Body of pancreas (tissue), 4 donors: Measurements from ENCODE around the gene CTIF.

ENCODE experiments used
- POLR2A ChIP-seq, 3 donors: fragments of 450-650 bp; IDR thresholded peaks; one replicate each; pipeline ENCODE4 v1.6.1; 2016; ENCODE audit warnings: antibody characterized with exemption in 3 of 3, mild to moderate bottlenecking in 2 of 3
- TF ChIP-seq, protein P1 (sequence below), 7 experiments: fragments of 450-650 bp in 4 of 7; fragments of 200-600 bp in 3 of 7; sonication (generic) in 3 of 7; IDR thresholded peaks; one replicate each; pipeline ENCODE4 v1.5.1; 2016 to 2019; ENCODE audit warnings: antibody characterized with exemption in 7 of 7

DNA sequence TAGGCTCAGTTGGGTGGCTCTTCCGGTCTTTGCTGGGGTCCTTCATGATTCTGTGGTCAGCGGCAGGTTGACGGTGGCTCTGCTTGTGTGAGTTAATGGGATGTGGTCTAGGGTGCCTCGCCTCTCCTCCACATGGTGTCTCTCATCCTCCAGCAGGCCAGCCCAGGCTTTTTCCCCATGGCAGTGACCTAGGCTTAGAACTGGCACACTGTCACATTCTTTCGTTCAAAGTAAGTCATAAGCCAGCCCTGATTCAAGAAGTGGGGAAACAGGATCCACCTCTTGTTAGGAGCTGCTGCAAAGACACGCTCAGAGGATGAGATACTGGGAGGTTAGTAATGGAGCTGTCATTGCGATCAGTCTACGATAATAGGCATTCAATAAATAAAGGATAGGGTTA lies 46.0 kb upstream of the CTIF start:
- TF ChIP-seq, protein P1, sequence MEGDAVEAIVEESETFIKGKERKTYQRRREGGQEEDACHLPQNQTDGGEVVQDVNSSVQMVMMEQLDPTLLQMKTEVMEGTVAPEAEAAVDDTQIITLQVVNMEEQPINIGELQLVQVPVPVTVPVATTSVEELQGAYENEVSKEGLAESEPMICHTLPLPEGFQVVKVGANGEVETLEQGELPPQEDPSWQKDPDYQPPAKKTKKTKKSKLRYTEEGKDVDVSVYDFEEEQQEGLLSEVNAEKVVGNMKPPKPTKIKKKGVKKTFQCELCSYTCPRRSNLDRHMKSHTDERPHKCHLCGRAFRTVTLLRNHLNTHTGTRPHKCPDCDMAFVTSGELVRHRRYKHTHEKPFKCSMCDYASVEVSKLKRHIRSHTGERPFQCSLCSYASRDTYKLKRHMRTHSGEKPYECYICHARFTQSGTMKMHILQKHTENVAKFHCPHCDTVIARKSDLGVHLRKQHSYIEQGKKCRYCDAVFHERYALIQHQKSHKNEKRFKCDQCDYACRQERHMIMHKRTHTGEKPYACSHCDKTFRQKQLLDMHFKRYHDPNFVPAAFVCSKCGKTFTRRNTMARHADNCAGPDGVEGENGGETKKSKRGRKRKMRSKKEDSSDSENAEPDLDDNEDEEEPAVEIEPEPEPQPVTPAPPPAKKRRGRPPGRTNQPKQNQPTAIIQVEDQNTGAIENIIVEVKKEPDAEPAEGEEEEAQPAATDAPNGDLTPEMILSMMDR (IDR thresholded peaks at IDR 0.05), result no peak
- no peak for TF ChIP-seq POLR2A (IDR thresholded peaks at IDR 0.05)
